GM06990 (cell line): ENCODE results near the gene SH3PXD2A.

Experiments used
- DNase-seq: peaks from one replicate; pipeline ENCODE4 v3.0.0-alpha.2; 2011; ENCODE audit not compliant: insufficient read length; ENCODE audit errors: extremely low read depth
- H3K27me3 ChIP-seq: replicated peaks from 2 replicates; pipeline ENCODE4 v1.6.0; 2011; ENCODE audit warnings: low read length; ENCODE audit not compliant: control insufficient read depth, insufficient read depth
- H3K36me3 ChIP-seq: 2 replicates; pipeline ENCODE4 v1.5.1; 2011; ENCODE audit warnings: low read length; ENCODE audit not compliant: control insufficient read depth, insufficient read depth
- H3K4me3 ChIP-seq: replicated peaks from 2 replicates; pipeline ENCODE4 v1.5.1; 2011; ENCODE audit warnings: low read depth, mild to moderate bottlenecking, control low read depth, low read length
- CTCF ChIP-seq: IDR thresholded peaks from 2 replicates; pipeline ENCODE4 v1.5.1; 2011; ENCODE audit warnings: low read length, control low read depth, mild to moderate bottlenecking, inconsistent platforms; ENCODE audit not compliant: insufficient read depth, poor library complexity, severe bottlenecking

SH3PXD2A gene

DNA sequence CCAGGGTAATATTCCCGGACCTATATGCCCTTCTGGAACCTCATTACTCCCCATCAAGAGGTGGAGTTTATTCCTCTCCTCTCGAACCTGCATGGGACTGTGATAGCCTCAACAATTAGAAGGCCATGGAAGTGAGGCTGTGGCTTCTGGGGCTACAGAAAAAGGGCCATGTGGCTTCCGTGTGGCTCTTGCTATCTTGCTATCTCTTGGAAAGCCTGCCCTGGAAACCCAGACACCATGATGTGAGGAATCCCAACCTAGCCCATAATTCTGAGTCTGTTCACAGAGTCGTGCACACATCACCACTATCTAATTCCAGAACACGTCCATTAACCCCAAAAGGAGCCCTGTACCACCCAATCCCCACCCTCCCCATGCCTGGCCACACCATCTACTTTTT is 20.8 kb upstream of the SH3PXD2A start:
- Histone ChIP-seq H3K27me3 (no peaks in the 10 kb centered on the region), H3K4me3 (no peak overlapping the region), H3K36me3 (peaks cover 3% of the 10 kb centered on the region)
- no peak for DNase-seq
- TF ChIP-seq CTCF = no peak

DNA sequence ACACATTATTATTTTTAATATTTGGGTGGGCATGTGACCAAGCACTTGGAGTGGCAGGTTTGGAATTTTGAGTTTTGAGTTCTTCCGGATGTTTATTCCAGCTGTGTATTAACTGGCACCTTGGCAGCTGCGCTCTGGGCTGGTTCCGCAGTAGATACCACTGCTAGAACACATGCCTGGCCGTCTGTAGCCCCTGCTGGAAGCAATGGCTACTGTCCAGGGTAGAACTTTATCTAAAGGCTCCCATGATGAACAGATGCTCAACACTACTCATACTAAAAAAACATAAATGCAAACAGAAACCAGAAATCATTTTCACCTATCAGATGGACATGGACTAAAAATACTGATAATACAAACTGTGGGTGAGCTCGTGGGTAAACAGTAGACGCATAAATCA is 19.4 kb upstream of the SH3PXD2A start:
- TF ChIP-seq CTCF = no peak
- H3K4me3 ChIP-seq = no peak overlapping the region
- DNase-seq = no peak

GRCh38 chr10:103872137-103872931 is 17.0 kb upstream of the SH3PXD2A start:
- DNase-seq = no peak
- TF ChIP-seq CTCF = no peak
- Histone ChIP-seq H3K36me3 (no peaks in the 10 kb centered on the region), H3K27me3 (no peaks in the 10 kb centered on the region), H3K4me3 (no peak overlapping the region)

More for the DNA sequence above, 19.4 kb upstream of the SH3PXD2A start:
- peaks cover 3% of the 10 kb centered on the region; the same call in 1 of the 2 replicates for H3K36me3 ChIP-seq
- no peaks in the 10 kb centered on the region for H3K27me3 ChIP-seq

DNA sequence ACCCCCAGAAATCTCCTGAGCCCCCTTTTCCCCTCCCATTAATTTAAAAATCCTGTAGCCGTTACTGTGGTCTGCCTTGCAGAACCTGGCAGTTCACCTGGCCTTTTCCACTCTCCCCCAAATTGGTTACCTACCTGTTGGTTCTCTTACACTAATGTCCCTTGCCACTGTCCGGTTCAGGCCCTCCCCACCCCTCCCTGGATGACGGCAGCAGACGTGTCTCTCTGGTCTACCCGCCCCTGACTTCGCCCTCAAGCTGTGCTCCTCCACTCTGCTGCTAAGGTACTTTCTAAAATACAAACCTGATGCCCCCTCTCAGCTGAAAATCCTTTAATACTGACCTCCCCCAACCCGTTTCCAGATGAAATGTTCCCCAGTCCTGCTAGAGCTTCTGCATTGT is 15.6 kb upstream of the SH3PXD2A start:
- H3K36me3 ChIP-seq = no peaks in the 10 kb centered on the region
- no peak for TF ChIP-seq CTCF
- H3K27me3 ChIP-seq = no peaks in the 10 kb centered on the region
- no peak for DNase-seq
- no peak overlapping the region for H3K4me3 ChIP-seq

GRCh38 chr10:103870516-103870915 is 15.1 kb upstream of the SH3PXD2A start:
- no peaks in the 10 kb centered on the region for H3K27me3 ChIP-seq
- no peak for TF ChIP-seq CTCF
- no peak for DNase-seq
- no peak overlapping the region for H3K4me3 ChIP-seq
- no peaks in the 10 kb centered on the region for H3K36me3 ChIP-seq
